HepG2 (cell line): ENCODE measurements around the gene HOXA7. TPM values are rescaled to one million over a fixed set of nuclear protein-coding genes. Genes with fewer than 3 reads are reported as not detected.
A peak's percentile ranks its signal among the peaks of the same experiment; 100 is the strongest.

ENCODE experiments used
- ATAC-seq: fragments of 200-7000 bp; cut with Tn5 transposase; 3 replicates; pipeline ENCODE4 v1.9.1; 2020; ENCODE audit warnings: mild to moderate bottlenecking, moderate library complexity
- BruUV-seq: library from RNA; stranded (reverse); fragments of 400-500 nt; replicated peaks from 2 replicates; lab custom pipeline; 2021; lab: Mats Ljungman, UMichigan
- CTCF ChIA-PET: fragments of 300-600 bp; formaldehyde crosslinking; extraction: SDS; loops from one replicate; lab custom pipeline; 2021; ENCODE audit warnings: low total read pairs, inconsistent platforms, low intra/inter-chr PET ratio; lab: Yijun Ruan, JAX
- POLR2A ChIA-PET: fragments of 350-600 bp; sonication (Branson Sonifier 250); formaldehyde crosslinking; loops from one replicate; lab custom pipeline; 2020; ENCODE audit warnings: antibody characterized with exemption, inconsistent platforms; lab: Yijun Ruan, JAX
- DNase-seq: peaks from one replicate; pipeline ENCODE4 v3.0.0-alpha.2; 2015; ENCODE audit warnings: low spot score
- FAIRE-seq: peaks from 3 replicates; lab custom pipeline; 2011; peaks lifted over from hg19 to GRCh38; lab: Jason Lieb, UNC
- H2AFZ ChIP-seq: one replicate; pipeline ENCODE4 v1.6.1; 2011; ENCODE audit warnings: low read length, inconsistent platforms
- H3K27ac ChIP-seq: fragments of 300-600 bp; 3 replicates; pipeline ENCODE4 v1.8.0; 2011; ENCODE audit warnings: mixed run types, mild to moderate bottlenecking, mixed read lengths, low read length, inconsistent platforms; ENCODE audit not compliant: insufficient read depth; ENCODE audit errors: extremely low read length
- H3K27me3 ChIP-seq, 2 experiments: fragments of 200-600 bp in 1 of 2; 2 replicates in 1 of 2; 3 replicates in 1 of 2; pipeline versions ENCODE4 v1.6.0 to v1.8.0; 2011; ENCODE audit warnings: low read length in 2 of 2, mild to moderate bottlenecking in 2 of 2, moderate library complexity in 2 of 2, inconsistent platforms in 1 of 2; ENCODE audit not compliant: insufficient read depth in 2 of 2, control insufficient read depth in 1 of 2
- H3K36me3 ChIP-seq, 2 experiments: fragments of 200-600 bp in 1 of 2; replicated peaks in 1 of 2; 2 replicates in 1 of 2; 3 replicates in 1 of 2; pipeline versions ENCODE4 v1.5.1 to v1.8.0; 2011; ENCODE audit warnings: low read length in 2 of 2, inconsistent platforms in 1 of 2; ENCODE audit not compliant: insufficient read depth in 2 of 2, control insufficient read depth in 1 of 2
- H3K4me1 ChIP-seq: 2 replicates; pipeline ENCODE4 v1.5.1; 2012; ENCODE audit warnings: low read length, inconsistent platforms; ENCODE audit not compliant: insufficient read depth
- H3K4me2 ChIP-seq: 2 replicates; pipeline ENCODE4 v1.6.0; 2011; ENCODE audit warnings: low read depth, low read length, inconsistent platforms
- H3K4me3 ChIP-seq, 3 experiments: fragments of 200-600 bp in 1 of 3; sonication (generic), shearing (Covaris generic) in 1 of 3; replicated peaks in 1 of 3; 2 replicates each; pipeline ENCODE4 v1.5.1; 2011 to 2016; ENCODE audit warnings: low read length in 3 of 3, inconsistent platforms in 2 of 3, low read depth in 2 of 3, mild to moderate bottlenecking in 2 of 3, control low read depth in 1 of 3, mixed read lengths in 1 of 3; ENCODE audit not compliant: insufficient read depth in 1 of 3
- H3K79me2 ChIP-seq: one replicate; pipeline ENCODE4 v1.6.1; 2011; ENCODE audit warnings: low read length, inconsistent platforms; ENCODE audit not compliant: insufficient read depth
- H3K9ac ChIP-seq: 2 replicates; pipeline ENCODE4 v1.6.0; 2011; ENCODE audit warnings: mild to moderate bottlenecking, low read depth, low read length, inconsistent platforms; ENCODE audit not compliant: insufficient read depth
- H3K9me3 ChIP-seq: 2 replicates; pipeline ENCODE4 v1.5.1; 2012; ENCODE audit warnings: mild to moderate bottlenecking, low read length
- H4K20me1 ChIP-seq: 2 replicates; pipeline ENCODE4 v1.6.0; 2011; ENCODE audit warnings: inconsistent platforms, mild to moderate bottlenecking, low read length, moderate library complexity; ENCODE audit not compliant: insufficient read depth
- MAF1 ChIP-seq: sonication (generic); formaldehyde crosslinking; IDR thresholded peaks from 2 replicates; pipeline ENCODE4 v1.5.0; 2020; ENCODE audit warnings: missing genetic modification reagents, borderline replicate concordance
- NFE2L2 ChIP-seq: fragments of 150-350 bp; IDR thresholded peaks from 2 replicates; pipeline ENCODE4 v1.6.1; 2014; ENCODE audit warnings: low read length
- PAF1 ChIP-seq: IDR thresholded peaks from 2 replicates; pipeline ENCODE4 v1.6.1; 2016; ENCODE audit warnings: missing genetic modification reagents, missing compliant biosample characterization
- RXRA ChIP-seq: sonication (generic); formaldehyde crosslinking; IDR thresholded peaks from 2 replicates; pipeline ENCODE4 v1.5.1; 2020; ENCODE audit warnings: missing genetic modification reagents
- TARDBP ChIP-seq: sonication (generic); formaldehyde crosslinking; IDR thresholded peaks from 2 replicates; pipeline ENCODE4 v1.8.0; 2022; ENCODE audit warnings: mild to moderate bottlenecking, missing genetic modification reagents
- UBTF ChIP-seq: sonication (generic); formaldehyde crosslinking; IDR thresholded peaks from 2 replicates; pipeline ENCODE4 v1.4.0; 2020; ENCODE audit warnings: mild to moderate bottlenecking, missing genetic modification reagents
- WGBS: methylation state at CpG from one replicate; pipeline ENCODE4 v1.1.6; 2017; ENCODE audit warnings: low lambda C conversion rate; 5-methylcytosine and 5-hydroxymethylcytosine counted together
- in situ Hi-C: cut with HindIII; loops from 2 replicates; pipeline ENCODE4 v1.10.0; 2017; ENCODE audit warnings: low pct_unique_long_range_greater_than_20kb; ENCODE audit not compliant: extremely low pct_ligation_motif_present
- intact Hi-C: fragments of 100-400 bp; cut with micrococcal nuclease; formaldehyde crosslinking; loops from one replicate; pipeline ENCODE4 v1.10.0; 2022; ENCODE audit not compliant: unreplicated experiment
- polyA plus RNA-seq, 8 experiments: library from polyadenylated mRNA; depleted of rRNA in 3 of 8; stranded (reverse) in 7 of 8; unstranded in 1 of 8; fragments of >200 nt; fragmentation: Illumina TruSeq in 4 of 8; extraction: Trizol in 4 of 8; gene quantifications; 2 replicates each; pipeline versions ENCODE4 v1.2.1 to v1.2.3, GENCODE V29; 2011 to 2016; ENCODE audit warnings: low read depth in 4 of 8, missing spikeins in 1 of 8, mixed read lengths in 1 of 8; ENCODE audit not compliant: insufficient read depth in 1 of 8
- total RNA-seq, 5 experiments: library from RNA; depleted of rRNA; stranded (reverse); fragments of >200 nt; fragmentation: Illumina TruSeq; extraction: Trizol; gene quantifications; 2 replicates each; pipeline ENCODE4 v1.2.3, GENCODE V29; 2016; ENCODE audit warnings: low read depth in 1 of 5

Gene HOXA7
- total and polyA plus RNA-seq, 2 of the 13 experiments (the other 11 are each of a cell fraction or from before 2014, with no cell fraction given): 0.05 TPM; not detected in 1

- no peak for TF ChIP-seq UBTF (CRISPR knock-in tag)
These were observed 11.7 kb downstream of the HOXA7 start (continued) for GRCh38 chr7:27144781-27145164.

- in situ Hi-C loops: no loop called here
- no peak overlapping the region for H3K4me3 ChIP-seq
- FAIRE-seq: no peak
- H3K79me2 ChIP-seq: peaks cover 2% of the 10 kb centered on the region
- H2AFZ ChIP-seq: no peak overlapping the region
- no peak overlapping the region for H3K4me2 ChIP-seq
- intact Hi-C loops: loop anchor here (5.0 kb wide), 1 partner anchor 767 kb away; no protein-coding TSS in a partner anchor
- ChIA-PET CTCF (interaction anchor here (1.3 to 1.8 kb wide), 3 partner anchors 291 to 458 kb away, joined by 4 to 14 read pairs (median 9); no protein-coding TSS in a partner anchor), POLR2A (interaction anchor here (1.0 to 1.3 kb wide), 3 partner anchors 13 to 48 kb away, joined by 3 to 4 read pairs (median 4); partner anchors contain the start of gene HOXA4)
- WGBS: 77% methylated on average over 32 of the region's 40 CpGs
- no peaks in the 10 kb centered on the region; a peak in 2 of 5 replicates for H3K36me3 ChIP-seq
- no peak overlapping the region for H3K27ac ChIP-seq
- no peaks in the 10 kb centered on the region for H3K27me3 ChIP-seq
- H4K20me1 ChIP-seq: no peaks in the 10 kb centered on the region
- no peaks in the 10 kb centered on the region for H3K9me3 ChIP-seq
- no peak for TF ChIP-seq MAF1
- TF ChIP-seq PAF1 (CRISPR knock-in tag): no peak
- TF ChIP-seq RXRA (CRISPR knock-in tag): 0 out of 2 replicates have a peak, but pooled peaks have one; percentile 15
- TF ChIP-seq TARDBP (CRISPR knock-in tag): no peak
- TF ChIP-seq NFE2L2: 0 out of 2 replicates have a peak, but pooled peaks have one; percentile 28
- H3K9ac ChIP-seq: no peak overlapping the region
- peaks cover 21% of the 10 kb centered on the region for H3K4me1 ChIP-seq
- no TSS peak for BruUV-seq
- DNase-seq: no peak
- no peak for ATAC-seq
These were observed 12.3 kb downstream of the HOXA7 start for GRCh38 chr7:27143950-27144780.
